DMS79 (cell line): ENCODE measurements around the gene OBP2A.
"Not testable (repeated sequence)": the region's sequence is repeated elsewhere in the genome, so short reads cannot be mapped to it uniquely, and the experiment has no call there.

ENCODE experiments used
- DNase-seq: peaks from one replicate; lab custom pipeline; 2025; lab: John Stamatoyannopoulos, UW

Gene OBP2A

DNA sequence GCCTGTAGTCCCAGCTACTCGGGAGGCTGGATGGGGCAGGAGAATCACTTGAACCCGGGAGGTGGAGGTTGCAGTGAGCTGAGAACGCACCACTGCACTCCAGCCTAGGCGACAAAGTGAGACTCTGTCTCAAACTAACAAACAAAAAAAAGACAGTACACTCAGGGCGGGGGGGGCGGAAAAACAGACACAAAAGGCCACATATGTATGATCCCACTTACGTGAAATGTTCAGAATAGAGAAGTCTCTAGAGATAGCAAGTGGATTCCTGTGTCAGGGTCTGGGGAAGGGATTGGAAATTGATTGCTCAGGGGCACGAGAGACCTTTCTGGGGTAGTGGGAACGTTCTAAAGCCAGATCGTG lies 33.7 kb upstream of the OBP2A start:
- DNase-seq, result no peak

DNA sequence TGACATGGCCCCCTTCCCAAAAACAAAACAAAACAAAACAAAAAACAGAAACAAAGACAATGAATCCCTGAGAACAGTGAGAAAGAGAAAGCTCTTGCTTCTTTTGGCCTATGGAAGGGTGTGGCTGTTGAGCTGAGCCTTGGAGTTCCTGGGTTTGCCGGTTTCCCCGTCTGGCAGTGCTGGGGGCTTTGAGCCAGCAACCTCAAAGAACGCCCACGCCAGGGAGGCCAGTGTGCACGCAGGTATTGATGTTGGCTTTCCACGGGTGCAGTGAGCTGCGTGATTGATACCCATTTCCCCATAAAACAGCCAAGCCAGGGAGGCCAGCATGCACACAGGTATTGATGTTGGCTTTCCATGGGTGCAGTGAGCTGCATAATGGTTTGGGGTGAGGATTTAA lies 33.0 kb upstream of the OBP2A start:
- no peak for DNase-seq

DNA sequence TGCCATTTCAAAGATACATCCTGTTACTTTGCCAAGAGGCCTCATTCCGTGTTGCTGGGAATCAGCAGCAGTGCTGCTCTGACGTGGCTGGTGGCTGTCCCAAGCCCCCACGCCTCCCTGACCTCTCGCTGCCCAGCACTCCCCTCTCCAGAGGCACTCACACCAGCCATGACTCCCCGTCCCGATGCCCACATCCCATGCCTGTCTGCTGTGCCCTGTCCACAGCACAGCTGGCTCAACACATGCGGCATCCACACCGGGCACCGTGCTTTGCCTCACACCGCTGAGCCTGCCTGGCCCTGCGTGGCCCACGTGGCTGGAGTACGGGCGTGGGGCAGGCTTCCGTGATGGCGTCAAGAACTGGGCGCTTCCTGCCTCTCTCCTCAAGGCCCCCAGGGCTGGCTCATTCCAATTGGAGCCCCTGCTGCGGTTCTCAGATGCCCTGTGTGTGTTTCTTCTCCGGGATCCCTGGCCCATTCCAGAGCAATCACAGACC lies 32.5 kb upstream of the OBP2A start:
- DNase-seq, result no peak

DNA sequence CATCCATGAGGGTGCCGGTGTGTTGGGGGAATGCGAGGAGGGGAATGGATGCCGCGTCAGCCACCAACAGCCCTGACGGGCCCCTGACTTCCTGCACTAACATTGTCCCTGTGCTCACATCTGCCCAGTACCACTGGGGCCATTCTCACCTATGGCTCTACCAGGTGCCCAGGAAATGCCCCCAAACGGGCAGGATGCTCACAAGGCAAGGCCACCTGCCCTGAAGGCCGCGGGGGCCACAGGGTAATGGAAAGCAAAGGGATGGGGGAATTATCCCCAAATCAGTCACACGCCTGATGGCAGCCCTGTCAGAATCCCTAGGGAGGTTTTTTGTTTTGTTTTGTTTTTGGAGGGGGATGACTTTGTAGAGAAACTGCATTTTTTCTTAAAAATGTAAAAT lies 32.0 kb upstream of the OBP2A start:
- not testable (repeated sequence) for DNase-seq

DNA sequence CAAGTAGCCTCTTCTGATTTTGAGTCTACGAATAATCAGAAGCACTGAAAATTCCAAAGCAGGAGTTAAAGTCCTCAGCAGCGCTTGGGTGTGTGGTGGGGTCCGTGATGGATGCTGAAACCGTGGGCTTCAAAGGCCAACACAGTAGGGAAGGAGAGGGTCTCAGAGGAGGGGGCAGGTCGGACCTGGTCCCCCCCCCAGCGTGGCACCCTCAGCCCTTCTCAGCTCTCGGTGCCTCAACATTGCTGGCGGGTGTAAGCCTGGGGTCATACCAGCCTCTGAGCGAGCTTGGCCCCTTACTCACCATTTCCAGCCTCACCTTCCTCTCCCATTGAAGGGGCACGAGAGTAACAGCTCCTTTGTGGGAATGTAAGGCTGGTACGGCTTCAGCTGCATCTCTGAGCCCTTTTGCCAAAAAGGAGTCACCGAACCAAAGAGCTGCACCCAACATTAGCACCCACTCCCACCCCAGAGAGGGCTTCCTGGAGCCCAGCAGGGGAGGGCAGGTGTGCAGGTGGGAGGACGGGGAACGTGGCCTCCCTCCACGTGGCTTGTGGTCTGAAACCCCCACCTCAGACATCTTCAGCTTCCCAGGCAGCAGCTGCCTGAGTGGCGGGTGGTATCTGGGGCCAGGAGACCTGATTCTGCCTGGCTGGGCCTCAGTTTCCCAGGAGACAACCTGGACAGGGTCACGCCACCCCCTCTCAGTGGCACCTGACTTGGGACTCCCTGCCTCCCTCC lies 31.4 kb upstream of the OBP2A start:
- DNase-seq, result no peak

DNA sequence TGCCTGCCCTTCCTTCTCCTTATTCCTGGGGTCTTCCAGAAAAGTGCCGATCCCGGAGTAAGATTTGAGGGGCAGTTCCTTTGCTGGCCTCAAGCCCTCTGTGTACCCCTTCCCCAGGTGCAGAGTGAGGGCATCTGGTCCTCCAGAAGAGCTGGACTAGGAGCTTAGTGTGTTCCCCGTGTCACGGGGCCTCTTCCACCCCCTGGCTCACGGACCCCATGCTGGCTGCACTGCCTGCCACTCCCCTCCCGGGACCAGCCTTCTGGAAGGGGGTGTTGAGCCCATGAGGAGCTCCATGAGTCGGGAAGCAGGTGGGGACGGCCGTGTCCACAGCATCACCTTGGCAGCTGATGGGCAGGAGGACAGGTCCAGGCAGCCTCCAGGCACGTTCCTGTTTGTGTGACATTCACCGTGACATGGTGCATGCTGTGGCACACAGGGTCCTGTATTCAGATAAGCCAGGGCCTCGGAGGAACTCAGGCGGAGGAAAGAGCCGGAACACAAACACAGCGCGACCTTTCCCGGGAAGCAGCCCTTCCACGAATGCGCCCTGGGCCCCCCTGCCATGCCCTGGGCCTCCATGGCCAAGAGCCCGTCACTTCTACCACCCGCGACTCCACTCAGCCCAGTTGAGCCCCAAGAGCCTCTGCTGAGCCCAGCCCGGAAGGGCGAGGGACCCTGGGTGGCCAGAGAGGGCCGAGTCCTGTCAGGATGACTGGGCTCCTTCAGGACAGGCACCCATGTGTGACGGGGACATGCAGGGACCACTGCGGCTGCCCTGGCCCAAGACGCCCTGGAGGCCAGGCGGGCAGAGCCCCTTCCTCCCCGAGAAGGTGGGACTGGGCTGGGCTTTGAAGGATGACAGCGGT lies 30.6 kb upstream of the OBP2A start:
- no peak for DNase-seq

DNA sequence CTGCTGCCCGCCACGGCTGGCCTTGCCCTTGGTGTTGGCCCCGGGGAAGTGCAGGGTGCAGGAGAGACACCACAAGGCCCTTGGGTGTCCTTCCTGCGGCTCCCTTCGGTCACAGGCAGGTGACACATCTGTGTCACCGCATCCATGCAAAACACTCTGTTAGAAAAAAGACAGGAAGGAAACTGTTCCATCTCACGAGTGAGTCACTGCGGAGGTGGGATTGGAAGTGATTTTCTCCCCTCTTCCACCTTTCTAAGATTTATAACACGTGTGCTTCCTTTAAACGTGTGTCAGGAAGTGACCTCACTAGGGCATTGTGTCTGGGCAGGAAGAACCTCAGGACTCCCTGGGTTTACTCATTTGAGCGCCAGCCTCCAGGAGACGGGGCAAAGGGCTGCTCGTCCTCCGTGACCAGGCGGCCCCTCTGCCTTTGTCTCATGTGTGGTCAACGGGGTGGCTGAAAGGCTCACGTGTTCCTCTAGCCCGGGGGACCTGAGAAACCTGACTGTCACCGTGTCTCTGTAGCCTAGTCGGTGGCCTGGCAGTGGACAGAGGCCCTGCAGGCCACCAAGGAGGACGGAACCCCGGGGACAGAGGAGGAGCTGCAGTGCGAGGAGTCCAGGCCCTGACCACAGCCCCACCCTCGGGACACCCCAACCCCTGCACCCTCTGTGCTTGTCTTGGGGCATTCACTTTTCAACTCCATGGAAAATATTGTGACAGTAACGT lies 29.6 kb upstream of the OBP2A start:
- DNase-seq, result no peak

DNA sequence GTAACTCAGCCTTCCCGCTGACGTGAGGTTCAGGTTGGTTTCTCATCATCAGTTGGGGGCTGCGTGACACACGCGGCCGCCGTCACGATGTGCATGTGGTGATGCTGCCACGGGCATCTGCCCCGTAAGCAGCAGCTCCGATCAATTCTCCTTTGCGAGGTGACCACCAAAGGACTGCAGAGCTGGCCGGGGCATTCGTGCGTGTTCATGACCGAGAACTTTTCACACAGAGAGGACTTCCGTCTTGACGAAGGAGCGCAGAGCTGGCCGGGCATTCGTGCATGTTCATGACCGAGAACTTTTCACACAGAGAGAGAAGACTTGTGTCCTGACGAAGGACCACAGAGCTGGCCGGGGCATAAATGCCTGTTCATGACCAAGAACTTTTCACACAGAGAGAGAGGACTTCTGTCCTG lies 28.5 kb upstream of the OBP2A start:
- DNase-seq, result no peak

DNA sequence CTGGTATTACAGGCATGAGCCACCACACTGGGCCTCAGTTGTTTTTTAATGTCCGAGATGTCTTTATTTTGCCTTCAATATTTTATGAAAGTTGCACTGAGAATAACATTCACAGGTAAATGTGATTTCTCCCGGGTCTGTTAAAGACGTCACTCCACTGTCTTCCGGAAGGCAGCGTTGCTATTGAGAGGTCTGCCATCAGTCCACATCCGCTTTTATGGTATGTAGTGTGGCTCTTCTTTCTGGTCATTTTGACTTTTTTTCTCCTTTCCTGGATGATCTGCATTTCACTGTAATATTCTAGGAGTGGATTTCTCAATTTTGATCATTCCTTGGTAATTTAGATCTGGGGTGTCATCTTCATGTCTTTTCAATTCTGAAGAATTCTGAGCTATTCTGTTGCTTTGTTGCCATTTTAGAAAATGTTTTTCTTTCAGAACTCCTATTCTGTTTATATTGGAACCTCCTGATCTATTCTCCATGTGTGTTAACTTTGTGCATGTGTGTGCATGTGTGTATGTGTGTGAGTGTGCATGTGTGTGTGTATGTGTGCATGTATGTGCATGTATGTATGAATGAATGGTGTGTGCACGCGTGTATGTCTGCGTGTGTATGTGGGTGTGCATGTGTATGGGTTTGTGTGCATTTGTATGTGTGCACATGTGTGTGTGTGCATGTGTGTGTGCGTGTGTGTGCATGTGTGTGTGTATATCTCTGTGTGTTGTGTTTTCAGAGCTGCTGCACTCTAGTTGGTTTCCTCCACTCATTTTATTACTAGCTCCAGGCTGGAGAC lies 26.6 kb upstream of the OBP2A start:
- no peak for DNase-seq

DNA sequence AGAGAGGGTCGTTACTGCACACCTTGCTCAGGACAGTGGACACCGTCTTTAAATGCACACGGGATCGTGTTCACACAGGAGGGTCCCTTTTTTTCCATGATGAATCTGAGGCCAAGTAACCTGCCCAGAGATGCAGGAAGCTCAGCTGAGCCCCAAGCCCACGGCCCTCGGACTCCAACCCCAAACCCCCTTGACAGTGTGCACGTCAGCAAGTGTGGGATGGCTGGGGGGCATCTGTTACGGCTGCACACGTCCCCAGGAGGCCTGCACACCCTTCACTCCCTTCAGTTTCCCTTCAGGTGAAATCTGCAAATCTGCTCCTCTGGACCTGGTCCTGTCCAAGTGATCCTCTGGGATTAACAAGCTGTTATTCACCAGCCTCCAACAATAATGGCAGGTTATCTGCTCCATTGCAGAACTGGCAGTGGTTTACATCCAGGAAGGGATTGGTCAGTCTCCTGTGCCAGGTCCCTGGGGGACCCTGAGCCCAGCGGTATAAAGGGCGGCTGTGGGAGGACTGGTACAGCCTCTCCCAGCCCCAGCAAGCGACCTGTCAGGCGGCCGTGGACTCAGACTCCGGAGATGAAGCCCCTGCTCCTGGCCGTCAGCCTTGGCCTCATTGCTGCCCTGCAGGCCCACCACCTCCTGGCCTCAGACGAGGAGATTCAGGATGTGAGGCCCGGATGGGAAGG lies 24.9 kb upstream of the OBP2A start, which contains the start of gene LCN1:
Gene LCN1 (plus strand): TSS at position 525 of the 692 bp plus-strand sequence. CDS start 58 bp downstream, at position 583.
- DNase-seq, result no peak

DNA sequence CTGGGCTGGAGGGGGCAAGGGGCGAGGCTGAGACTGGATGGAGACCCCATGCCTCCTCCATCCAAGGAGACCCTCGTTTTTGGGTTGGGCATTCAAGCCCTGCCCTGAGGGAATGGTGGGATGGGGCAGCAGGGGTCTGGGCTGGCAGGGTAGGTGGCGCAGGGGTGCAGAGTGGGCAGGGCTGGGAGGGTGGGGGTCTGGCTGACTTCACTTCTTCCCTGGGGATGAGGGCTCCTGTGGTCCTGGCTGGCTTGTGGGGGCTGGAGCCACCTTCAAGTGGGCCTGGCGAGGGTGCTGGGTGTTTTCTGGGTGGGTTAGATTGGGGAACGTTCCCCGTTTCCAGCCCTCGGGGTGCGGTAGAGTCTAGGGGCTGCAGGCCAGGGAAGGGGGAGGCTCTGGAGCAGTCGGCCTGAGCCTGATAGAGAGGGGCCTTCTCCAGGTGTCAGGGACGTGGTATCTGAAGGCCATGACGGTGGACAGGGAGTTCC lies 24.3 kb upstream of the OBP2A start:
- no peak for DNase-seq

DNA sequence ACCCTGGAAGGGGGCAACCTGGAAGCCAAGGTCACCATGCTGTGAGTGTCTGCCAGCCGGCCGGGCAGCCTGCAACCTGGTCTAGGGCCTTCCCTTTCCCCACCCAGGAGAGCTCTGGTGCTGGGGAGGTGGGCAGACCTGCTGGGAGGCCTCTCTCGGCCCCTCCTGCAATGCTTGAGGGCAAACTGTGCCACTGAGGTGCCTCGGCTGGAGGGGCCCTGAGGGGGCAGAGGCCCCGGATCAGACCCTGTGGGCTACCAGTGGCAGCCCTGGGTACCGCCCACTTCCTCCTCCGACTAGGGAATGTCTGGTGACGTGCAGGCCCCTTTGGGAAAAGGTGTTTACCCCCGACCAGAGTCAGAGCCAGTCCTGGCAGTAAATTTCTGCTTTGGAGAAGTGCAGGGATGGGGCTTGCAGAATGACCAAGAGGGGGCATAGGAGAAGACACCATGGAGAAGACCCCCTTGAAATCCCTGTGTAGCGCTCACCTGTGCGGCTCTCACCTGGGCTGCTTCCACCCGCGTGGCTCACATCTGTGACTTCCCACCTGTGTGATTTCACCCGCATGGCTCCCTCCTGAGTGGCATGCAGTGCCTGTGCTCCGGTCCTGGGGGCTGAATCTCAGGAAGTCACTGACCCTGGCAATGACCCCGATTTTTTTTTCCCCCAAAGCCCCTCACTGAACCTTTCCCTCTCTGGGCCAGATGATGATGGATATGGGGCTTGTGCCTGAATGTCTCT lies 23.6 kb upstream of the OBP2A start:
- no peak for DNase-seq

DNA sequence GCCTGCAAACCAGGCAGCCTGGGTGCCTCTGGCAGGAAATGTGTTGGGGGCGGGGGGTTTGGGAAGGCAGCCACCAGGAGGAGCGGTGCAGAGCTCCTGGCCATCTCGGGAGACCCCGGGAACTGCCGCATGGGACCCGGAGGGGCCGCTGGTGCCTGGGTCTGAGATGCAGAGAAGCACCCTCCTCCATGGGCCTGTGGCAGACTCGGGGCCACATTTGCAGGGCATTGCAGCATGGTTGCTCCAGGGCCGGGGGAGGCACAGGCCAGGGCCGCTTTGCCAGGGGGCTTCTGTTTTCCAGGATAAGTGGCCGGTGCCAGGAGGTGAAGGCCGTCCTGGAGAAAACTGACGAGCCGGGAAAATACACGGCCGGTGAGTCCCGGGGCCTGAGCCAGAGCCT lies 23.0 kb upstream of the OBP2A start:
- no peak for DNase-seq

DNA sequence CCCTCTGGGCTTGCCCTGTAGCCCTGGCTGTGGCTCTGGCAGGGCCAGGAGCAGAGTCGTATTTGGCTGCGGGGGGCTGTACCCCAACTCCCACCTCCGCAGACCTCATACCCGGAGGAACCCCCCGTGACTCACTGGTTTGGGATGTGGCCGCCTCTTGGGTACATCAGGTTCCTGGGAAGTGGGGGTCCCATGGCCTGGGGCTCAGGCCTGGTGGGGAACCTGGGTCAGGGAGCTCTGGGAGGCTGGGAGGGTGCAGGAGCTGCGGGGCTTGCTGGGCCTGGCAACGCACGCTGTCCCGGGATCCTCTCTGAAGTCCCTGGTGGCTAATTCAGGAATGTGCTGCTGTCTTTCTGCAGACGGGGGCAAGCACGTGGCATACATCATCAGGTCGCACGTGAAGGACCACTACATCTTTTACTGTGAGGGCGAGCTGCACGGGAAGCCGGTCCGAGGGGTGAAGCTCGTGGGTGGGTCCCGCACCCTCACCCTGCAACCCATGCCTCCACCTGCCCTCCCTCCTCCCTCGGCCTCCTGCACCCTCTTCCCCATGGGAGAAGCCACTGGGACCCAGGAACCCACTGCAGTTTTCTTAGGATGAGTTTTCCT lies 22.3 kb upstream of the OBP2A start:
- DNase-seq, result no peak

DNA sequence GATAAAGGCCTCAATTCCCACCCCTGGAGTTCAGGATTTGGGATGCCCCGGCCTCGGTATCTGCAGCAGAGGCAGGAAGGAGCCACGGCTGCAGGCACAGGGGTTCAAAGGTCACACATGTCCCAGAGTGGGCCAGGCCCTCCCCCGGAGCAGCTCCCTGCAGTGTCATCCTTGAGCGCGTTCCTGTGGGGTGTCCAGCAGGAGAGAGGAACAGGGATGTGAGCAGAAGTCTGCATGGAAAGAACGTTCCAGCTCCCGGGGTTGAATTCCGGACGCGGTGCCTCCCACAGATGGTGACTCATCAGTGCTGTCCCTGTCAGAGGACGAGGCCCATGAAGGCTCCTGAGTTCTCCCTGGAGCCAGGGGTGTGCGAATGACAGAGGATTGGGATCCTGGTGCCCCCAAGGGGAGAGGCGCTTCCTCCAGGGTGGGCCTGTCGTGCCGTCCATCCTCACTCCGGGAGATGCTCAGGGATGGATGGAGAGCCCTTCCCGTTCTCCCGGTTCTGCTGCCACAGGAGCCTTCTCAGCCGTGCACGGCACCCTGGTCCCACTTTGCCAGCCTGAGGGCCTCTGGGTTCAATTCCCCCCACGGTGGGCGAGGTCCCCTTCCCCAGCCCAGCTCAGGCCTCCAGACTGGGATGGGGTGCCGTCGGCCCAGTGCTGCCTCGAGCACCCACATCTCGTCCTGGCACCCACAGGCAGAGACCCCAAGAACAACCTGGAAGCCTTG lies 21.6 kb upstream of the OBP2A start:
- no peak for DNase-seq

DNA sequence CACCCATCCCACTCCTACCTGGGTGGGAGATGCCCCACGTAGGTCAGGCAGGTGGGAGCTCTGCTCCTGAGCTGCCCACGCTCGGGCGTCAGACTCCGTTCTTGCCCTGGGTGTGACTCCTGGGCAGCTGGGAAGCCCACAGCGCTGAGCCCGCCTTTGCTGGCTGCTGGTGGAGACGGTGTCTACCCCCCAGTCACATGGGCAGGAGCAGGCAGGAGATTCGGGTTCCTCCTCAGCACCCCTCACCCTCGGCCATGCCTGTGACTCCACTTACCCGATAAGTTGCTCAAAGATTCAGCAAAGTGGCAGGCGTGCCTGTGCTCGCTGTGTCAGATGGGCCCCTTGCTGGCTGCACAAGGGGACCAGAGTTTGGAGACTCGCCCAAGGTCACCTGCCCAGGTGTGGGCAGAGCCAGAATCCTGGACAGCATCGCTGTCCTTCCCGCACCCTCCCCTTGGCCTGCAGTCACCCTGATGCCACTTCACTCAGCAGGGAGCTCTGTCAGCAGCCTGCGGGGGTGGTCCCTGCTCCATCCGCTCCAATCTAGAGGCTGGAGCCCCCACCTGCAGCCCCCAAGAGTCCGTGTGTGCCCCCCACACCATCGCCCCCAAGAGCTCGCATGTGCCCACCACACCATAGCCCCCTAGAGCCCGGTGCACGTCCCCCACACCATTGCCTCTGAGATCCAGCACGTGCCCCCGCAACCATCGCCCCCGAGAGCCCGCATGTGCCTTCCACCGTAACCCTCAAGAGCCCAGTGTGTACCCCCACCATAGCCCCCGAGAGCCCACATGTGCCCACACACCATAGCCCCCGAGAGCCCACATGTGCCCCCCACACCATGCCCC lies 20.5 kb upstream of the OBP2A start:
- DNase-seq, result no peak

DNA sequence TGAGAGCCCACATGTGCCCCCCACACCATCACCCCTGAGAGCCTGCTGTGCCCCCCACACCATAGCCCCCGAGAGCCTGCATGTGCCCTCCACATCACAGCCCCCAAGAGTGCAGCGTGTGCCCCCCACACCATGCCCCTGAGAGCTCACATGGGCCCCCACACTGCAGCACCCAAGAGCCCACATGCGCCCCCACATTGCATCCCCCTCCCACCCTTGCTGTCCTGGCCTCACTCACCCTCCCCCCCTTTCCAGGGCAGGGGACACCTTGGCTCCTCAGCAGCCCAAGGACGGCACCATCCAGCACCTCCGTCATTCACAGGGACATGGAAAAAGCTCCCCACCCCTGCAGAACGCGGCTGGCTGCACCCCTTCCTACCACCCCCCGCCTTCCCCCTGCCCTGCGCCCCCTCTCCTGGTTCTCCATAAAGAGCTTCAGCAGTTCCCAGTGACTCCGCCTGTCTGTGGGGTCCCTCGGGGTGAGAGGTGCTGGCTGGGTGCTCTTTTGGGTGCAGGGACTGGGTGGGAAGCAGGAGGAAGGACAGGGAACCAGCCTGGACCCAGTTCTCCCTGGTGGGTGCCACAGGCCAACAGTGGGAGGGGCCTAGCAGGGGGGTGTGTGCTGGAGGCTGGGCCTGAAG lies 19.7 kb upstream of the OBP2A start:
- DNase-seq, result no peak
